Suprapubic skin (tissue), 4 donors: ENCODE measurements around the gene TTLL5.

Experiments used
- EP300 ChIP-seq: sonication (generic); formaldehyde crosslinking; IDR thresholded peaks from one replicate; pipeline ENCODE4 v1.6.1; 2017; ENCODE audit warnings: antibody characterized with exemption
- POLR2A ChIP-seq, 2 donors: fragments of 450-650 bp; IDR thresholded peaks; one replicate each; pipeline ENCODE4 v1.6.1; 2017; ENCODE audit warnings: antibody characterized with exemption in 2 of 2, mild to moderate bottlenecking in 2 of 2, moderate library complexity in 2 of 2
- POLR2AphosphoS5 ChIP-seq, 3 donors: sonication (generic); formaldehyde crosslinking; IDR thresholded peaks; one replicate each; pipeline ENCODE4 v1.6.1; 2017; ENCODE audit warnings: antibody characterized with exemption in 3 of 3
- TF ChIP-seq, protein P1 (sequence below), 2 donors: fragments of 200-600 bp in 1 of 2; fragments of 450-650 bp in 1 of 2; sonication (generic) in 1 of 2; IDR thresholded peaks; one replicate each; pipeline ENCODE4 v1.5.1; 2016 to 2019; ENCODE audit warnings: antibody characterized with exemption in 2 of 2, mild to moderate bottlenecking in 1 of 2, moderate library complexity in 1 of 2

DNA sequence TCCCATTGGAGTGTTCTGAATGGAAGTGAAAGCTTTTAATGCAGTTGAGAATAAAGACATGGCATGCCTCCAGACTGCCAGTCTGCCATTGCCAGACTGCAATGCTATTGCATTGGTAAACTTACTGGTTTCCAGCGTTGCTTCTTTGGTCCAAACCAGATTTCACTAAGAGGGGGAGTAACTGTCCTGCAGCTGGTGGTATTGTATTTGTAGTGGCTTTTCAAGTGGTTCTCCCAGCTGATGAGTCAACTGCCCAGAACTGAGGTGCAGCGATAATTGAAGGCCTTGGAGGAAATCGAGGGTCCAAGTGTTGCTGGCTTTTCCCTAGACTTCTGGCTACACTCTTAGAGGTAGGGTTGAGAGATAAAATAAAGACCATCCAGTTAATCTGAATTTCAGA, 32.2 kb upstream of the TTLL5 start:
- TF ChIP-seq, protein P1, sequence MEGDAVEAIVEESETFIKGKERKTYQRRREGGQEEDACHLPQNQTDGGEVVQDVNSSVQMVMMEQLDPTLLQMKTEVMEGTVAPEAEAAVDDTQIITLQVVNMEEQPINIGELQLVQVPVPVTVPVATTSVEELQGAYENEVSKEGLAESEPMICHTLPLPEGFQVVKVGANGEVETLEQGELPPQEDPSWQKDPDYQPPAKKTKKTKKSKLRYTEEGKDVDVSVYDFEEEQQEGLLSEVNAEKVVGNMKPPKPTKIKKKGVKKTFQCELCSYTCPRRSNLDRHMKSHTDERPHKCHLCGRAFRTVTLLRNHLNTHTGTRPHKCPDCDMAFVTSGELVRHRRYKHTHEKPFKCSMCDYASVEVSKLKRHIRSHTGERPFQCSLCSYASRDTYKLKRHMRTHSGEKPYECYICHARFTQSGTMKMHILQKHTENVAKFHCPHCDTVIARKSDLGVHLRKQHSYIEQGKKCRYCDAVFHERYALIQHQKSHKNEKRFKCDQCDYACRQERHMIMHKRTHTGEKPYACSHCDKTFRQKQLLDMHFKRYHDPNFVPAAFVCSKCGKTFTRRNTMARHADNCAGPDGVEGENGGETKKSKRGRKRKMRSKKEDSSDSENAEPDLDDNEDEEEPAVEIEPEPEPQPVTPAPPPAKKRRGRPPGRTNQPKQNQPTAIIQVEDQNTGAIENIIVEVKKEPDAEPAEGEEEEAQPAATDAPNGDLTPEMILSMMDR (IDR thresholded peaks at IDR 0.05) = no peak
- no peak for TF ChIP-seq POLR2A (IDR thresholded peaks at IDR 0.05)
- TF ChIP-seq EP300 = no peak
- TF ChIP-seq POLR2AphosphoS5 (IDR thresholded peaks at IDR 0.05) = no peak
